Measurements from ENCODE around the gene KCNB1.
"Not testable (repeated sequence)": the region's sequence is repeated elsewhere in the genome, so short reads cannot be mapped to it uniquely, and the experiment has no call there.

The KCNB1 gene

GRCh38 chr20:49319208-49319809 is 163.2 kb downstream of the KCNB1 start:
- DNase-seq (ENCODE audit: low spot score): no peak

- DNase-seq (ENCODE audit: low spot score): no peak
Observed at GRCh38 chr20:49318430-49319207, 163.8 kb downstream of the KCNB1 start.

- no peak for DNase-seq (ENCODE audit: low spot score)
Observed at GRCh38 chr20:49318091-49318429, 164.4 kb downstream of the KCNB1 start.

- DNase-seq (ENCODE audit: low spot score): no peak
Observed at GRCh38 chr20:49316704-49317103, 165.8 kb downstream of the KCNB1 start.

GRCh38 chr20:49315580-49315979 is 166.9 kb downstream of the KCNB1 start:
- no peak for DNase-seq (ENCODE audit: low spot score)

GRCh38 chr20:49314052-49314451 is 168.4 kb downstream of the KCNB1 start:
- not testable (repeated sequence) for DNase-seq (ENCODE audit: low spot score)

Data from SW480 (cell line).